HFF-Myc (cell line): ENCODE results near the gene TAF3.
A peak's percentile ranks its signal among the peaks of the same experiment; 100 is the strongest.

Experiments
- DNase-seq: peaks from one replicate; pipeline ENCODE4 v3.0.0-alpha.2; 2011; ENCODE audit warnings: low read depth; ENCODE audit errors: extremely low read depth
- H3K4me3 ChIP-seq: replicated peaks from 2 replicates; pipeline ENCODE4 v1.5.1; 2011; ENCODE audit warnings: low read depth, mild to moderate bottlenecking, control low read depth, low read length
- TF ChIP-seq, protein P1 (sequence below): IDR thresholded peaks from 2 replicates; pipeline ENCODE4 v1.5.1; 2012; ENCODE audit warnings: mild to moderate bottlenecking, low read depth, low read length, control low read depth; ENCODE audit errors: missing control alignments

TAF3 gene

DNA sequence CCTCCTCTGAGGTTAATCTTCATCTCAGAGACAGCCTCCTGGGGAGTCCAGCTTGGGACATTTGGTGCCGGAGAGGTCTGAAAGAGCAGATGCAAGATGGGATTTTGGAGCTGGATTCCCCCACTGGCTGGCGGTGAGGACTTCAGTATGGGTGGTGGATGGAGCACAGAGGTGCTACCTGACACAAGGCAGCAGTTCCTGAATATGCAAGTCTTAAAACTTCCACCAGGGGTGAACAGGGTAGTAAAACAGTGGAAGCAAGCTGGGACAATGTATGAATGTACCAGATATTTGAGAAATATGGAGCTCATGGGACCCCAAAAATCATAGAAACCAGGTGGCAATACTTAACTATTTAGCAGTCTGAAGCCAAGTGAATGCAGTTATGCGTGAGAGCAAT lies 4.8 kb upstream of the TAF3 start:
- TF ChIP-seq, protein P1, sequence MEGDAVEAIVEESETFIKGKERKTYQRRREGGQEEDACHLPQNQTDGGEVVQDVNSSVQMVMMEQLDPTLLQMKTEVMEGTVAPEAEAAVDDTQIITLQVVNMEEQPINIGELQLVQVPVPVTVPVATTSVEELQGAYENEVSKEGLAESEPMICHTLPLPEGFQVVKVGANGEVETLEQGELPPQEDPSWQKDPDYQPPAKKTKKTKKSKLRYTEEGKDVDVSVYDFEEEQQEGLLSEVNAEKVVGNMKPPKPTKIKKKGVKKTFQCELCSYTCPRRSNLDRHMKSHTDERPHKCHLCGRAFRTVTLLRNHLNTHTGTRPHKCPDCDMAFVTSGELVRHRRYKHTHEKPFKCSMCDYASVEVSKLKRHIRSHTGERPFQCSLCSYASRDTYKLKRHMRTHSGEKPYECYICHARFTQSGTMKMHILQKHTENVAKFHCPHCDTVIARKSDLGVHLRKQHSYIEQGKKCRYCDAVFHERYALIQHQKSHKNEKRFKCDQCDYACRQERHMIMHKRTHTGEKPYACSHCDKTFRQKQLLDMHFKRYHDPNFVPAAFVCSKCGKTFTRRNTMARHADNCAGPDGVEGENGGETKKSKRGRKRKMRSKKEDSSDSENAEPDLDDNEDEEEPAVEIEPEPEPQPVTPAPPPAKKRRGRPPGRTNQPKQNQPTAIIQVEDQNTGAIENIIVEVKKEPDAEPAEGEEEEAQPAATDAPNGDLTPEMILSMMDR: no peak
- DNase-seq: no peak
- H3K4me3 ChIP-seq: no peak overlapping the region

- H3K4me3 ChIP-seq: peak overlapping the region; percentile 92
- no peak for DNase-seq
Observed at GRCh38 chr10:7817576-7817975, 729 bp upstream of the TAF3 start.

GRCh38 chr10:7817984-7818294 lies 366 bp upstream of the TAF3 start:
- peak overlapping the region; percentile 92 for H3K4me3 ChIP-seq
- TF ChIP-seq, protein P1: no peak
- DNase-seq: no peak

More at GRCh38 chr10:7817576-7817975, 729 bp upstream of the TAF3 start:
- TF ChIP-seq, protein P1: no peak

DNA sequence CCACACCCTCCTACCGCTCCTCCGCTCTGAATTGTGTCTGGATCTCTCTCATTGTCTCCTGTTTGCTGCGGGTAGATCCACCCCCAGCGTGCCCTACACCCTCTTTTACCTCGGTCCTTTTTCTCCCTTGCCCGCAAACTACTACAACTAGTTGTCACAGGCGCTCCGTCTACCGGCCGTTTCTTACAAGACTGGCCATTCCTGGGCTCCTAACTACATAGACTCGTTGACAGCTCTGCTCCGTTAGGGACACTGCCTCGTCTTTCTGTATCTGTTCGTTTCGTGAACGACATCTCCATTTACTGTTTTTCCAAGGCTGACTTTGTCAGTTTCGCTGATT lies 786 bp downstream of the TAF3 start:
- peak overlapping the region; percentile 92 for H3K4me3 ChIP-seq
- no peak for DNase-seq
- TF ChIP-seq, protein P1: peak; percentile 42

GRCh38 chr10:7824251-7824650 lies 5.9 kb downstream of the TAF3 start:
- no peak overlapping the region for H3K4me3 ChIP-seq
- TF ChIP-seq, protein P1: no peak
- DNase-seq: no peak

DNA sequence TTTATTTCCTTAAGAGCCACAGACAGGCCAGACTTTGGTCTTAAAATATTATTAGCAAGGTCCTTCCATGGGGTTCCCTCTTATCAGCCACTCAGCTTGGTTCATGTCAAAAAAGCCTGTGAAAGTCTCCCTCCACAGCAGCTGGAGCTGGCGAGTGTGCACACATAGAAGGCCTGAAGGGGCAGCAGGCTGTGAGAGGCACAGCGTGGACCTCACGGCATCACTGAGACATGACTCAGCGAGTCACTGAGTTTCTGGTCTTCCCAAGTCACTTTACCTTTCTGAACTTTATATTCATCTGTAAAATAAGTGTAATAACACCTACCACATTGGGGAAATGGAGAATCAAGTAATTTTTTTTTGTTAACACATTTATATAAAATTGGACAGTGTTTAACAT lies 8.7 kb downstream of the TAF3 start:
- H3K4me3 ChIP-seq: no peak overlapping the region
- peak; percentile 9 for DNase-seq
- TF ChIP-seq, protein P1: no peak

- DNase-seq: no peak
- no peak overlapping the region for H3K4me3 ChIP-seq
- TF ChIP-seq, protein P1: no peak
Observed at GRCh38 chr10:7829289-7829834, 11.1 kb downstream of the TAF3 start.
